ENCODE results near the gene ARFGEF2. TPM values are rescaled to one million over a fixed set of nuclear protein-coding genes. Genes with fewer than 3 reads are reported as not detected.

The ARFGEF2 gene
- total and polyA plus RNA-seq, 10 of the 15 experiments (the other 5 are each of a cell fraction or from before 2014, with no cell fraction given) = 5.2 to 24.1 (median 17.7) TPM

DNA sequence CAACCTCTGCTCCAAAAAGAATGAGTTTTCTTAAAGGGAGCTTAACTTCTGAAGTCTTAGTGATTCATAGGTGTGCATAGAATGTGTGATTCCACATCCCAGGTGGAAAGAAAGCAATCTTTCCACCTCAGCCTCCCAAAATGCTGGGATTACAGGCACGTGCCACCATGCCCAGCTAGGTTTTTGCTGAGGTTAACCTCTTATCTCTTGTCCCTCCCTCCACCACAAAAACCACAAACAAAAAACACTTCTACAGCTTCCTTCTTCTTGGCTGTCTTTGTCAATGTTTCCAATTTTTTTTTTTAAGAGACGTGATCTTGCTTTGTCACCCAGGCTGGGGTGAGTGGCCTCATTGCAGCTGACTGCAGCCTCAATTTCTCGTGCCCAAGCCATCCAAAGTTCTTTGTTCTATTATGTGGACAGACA is 116.5 kb downstream of the ARFGEF2 start:
- intact Hi-C loops (cut with micrococcal nuclease; ENCODE audit: unreplicated experiment) (no loop called here), in situ Hi-C loops (cut with MboI) (no loop called here)
- Histone ChIP-seq H3K4me3 (no peak overlapping the region), H3K79me2 (ENCODE audit: control insufficient read depth, insufficient read depth, low read length) (no peaks in the 10 kb centered on the region), H4K20me1 (ENCODE audit: control insufficient read depth, insufficient read depth) (no peaks in the 10 kb centered on the region), H3K4me2 (ENCODE audit: control insufficient read depth, insufficient read depth) (no peak overlapping the region), H3K36me3 (ENCODE audit: control insufficient read depth in 2 of 2, insufficient read depth in 2 of 2, low read length in 1 of 2) (peaks cover 6 to 7% of the 10 kb centered on the region in 2 experiments), H3K9ac (ENCODE audit: control insufficient read depth, insufficient read depth, low read length) (no peak overlapping the region), H3K9me3 (replicated peaks; ENCODE audit: control insufficient read depth, insufficient read depth, low read length) (no peaks in the 10 kb centered on the region), H3K4me1 (ENCODE audit: control insufficient read depth, insufficient read depth, low read length) (peaks cover 7% of the 10 kb centered on the region), H2AFZ (ENCODE audit: control insufficient read depth, low read depth, low read length) (no peak overlapping the region), H3K27me3 (replicated peaks in 1 of 2; ENCODE audit: control insufficient read depth in 2 of 2, insufficient read depth in 2 of 2, low read length in 1 of 2) (no peaks in the 10 kb centered on the region), H3K27ac (ENCODE audit: control insufficient read depth, insufficient read depth) (no peak overlapping the region)
- DNase-seq (ENCODE audit: low read depth, low spot score) = no peak
- ChIA-PET SMC1A (ENCODE audit: uncharacterized antibody, unreplicated experiment) (interaction anchor here (0.5 to 1.1 kb wide), 3 partner anchors 19 to 367 kb away, joined by 3 to 4 read pairs (median 3); no protein-coding TSS in a partner anchor), POLR2A (interaction anchor here (0.6 to 1.2 kb wide), 4 partner anchors 9 to 1598 kb away, joined by 3 to 6 read pairs (median 4); no protein-coding TSS in a partner anchor), CTCF (interaction anchor here (0.5 to 1.6 kb wide), 6 partner anchors 9 to 683 kb away, joined by 3 to 4 read pairs (median 3); no protein-coding TSS in a partner anchor), RAD21 (ENCODE audit: unreplicated experiment) (interaction anchor here (1.4 kb wide), 1 partner anchor 40 kb away, joined by 3 read pairs; no protein-coding TSS in a partner anchor)
- ATAC-seq = peak; percentile 23
- BruUV-seq (replicated peaks) = no TSS peak
- FAIRE-seq = no peak
- 36% methylated on average over 3 of the region's 3 CpGs for WGBS (ENCODE audit: insufficient coverage, insufficient replicate concordance, low lambda C conversion rate, missing lambda C conversion rate)
- TF ChIP-seq, protein P1, sequence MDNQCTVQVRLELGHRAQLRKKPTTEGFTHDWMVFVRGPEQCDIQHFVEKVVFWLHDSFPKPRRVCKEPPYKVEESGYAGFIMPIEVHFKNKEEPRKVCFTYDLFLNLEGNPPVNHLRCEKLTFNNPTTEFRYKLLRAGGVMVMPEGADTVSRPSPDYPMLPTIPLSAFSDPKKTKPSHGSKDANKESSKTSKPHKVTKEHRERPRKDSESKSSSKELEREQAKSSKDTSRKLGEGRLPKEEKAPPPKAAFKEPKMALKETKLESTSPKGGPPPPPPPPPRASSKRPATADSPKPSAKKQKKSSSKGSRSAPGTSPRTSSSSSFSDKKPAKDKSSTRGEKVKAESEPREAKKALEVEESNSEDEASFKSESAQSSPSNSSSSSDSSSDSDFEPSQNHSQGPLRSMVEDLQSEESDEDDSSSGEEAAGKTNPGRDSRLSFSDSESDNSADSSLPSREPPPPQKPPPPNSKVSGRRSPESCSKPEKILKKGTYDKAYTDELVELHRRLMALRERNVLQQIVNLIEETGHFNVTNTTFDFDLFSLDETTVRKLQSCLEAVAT (IDR thresholded peaks at IDR 0.05) = peak; percentile 47; the same call in 1 of the 2 replicates
- no peak for TF ChIP-seq NBN (IDR thresholded peaks at IDR 0.05)
- TF ChIP-seq, protein P2, sequence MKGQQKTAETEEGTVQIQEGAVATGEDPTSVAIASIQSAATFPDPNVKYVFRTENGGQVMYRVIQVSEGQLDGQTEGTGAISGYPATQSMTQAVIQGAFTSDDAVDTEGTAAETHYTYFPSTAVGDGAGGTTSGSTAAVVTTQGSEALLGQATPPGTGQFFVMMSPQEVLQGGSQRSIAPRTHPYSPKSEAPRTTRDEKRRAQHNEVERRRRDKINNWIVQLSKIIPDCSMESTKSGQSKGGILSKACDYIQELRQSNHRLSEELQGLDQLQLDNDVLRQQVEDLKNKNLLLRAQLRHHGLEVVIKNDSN (IDR thresholded peaks at IDR 0.05; ENCODE audit: borderline replicate concordance, extremely low read length, insufficient read depth, low read depth, low read length) = no peak
- no peak for TF ChIP-seq KDM1A (IDR thresholded peaks at IDR 0.05; ENCODE audit: borderline replicate concordance)
- TF ChIP-seq, protein P3, sequence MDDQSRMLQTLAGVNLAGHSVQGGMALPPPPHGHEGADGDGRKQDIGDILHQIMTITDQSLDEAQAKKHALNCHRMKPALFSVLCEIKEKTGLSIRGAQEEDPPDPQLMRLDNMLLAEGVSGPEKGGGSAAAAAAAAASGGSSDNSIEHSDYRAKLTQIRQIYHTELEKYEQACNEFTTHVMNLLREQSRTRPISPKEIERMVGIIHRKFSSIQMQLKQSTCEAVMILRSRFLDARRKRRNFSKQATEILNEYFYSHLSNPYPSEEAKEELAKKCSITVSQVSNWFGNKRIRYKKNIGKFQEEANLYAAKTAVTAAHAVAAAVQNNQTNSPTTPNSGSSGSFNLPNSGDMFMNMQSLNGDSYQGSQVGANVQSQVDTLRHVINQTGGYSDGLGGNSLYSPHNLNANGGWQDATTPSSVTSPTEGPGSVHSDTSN (IDR thresholded peaks at IDR 0.05; ENCODE audit: insufficient replicate concordance, low read depth, low read length) = no peak
- peak; percentile 70 to 85 for TF ChIP-seq BHLHE40 (IDR thresholded peaks at IDR 0.05; ENCODE audit: borderline replicate concordance in 1 of 2, low read depth in 2 of 2, low read length in 1 of 2)
- TF ChIP-seq, protein P4, sequence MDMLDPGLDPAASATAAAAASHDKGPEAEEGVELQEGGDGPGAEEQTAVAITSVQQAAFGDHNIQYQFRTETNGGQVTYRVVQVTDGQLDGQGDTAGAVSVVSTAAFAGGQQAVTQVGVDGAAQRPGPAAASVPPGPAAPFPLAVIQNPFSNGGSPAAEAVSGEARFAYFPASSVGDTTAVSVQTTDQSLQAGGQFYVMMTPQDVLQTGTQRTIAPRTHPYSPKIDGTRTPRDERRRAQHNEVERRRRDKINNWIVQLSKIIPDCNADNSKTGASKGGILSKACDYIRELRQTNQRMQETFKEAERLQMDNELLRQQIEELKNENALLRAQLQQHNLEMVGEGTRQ (IDR thresholded peaks at IDR 0.05; ENCODE audit: borderline replicate concordance, low read depth, low read length) = no peak
- no peak for TF ChIP-seq CREM (IDR thresholded peaks at IDR 0.05; ENCODE audit: low read depth)
- TF ChIP-seq SRF (IDR thresholded peaks at IDR 0.05; ENCODE audit: low read depth in 2 of 2, low read length in 2 of 2) = no peak
- no peak for TF ChIP-seq JUNB (IDR thresholded peaks at IDR 0.05)
- TF ChIP-seq POLR2A (IDR thresholded peaks at IDR 0.05; ENCODE audit: low read depth, low read length) = no peak
- TF ChIP-seq RUNX3 (IDR thresholded peaks at IDR 0.05; ENCODE audit: low read length) = peak; percentile 81
- TF ChIP-seq IKZF1 (conservative IDR thresholded peaks at IDR 0.05) = 0 out of 2 replicates have a peak, but pooled peaks have one; percentile 24
- no peak for TF ChIP-seq SUPT20H (IDR thresholded peaks at IDR 0.05; ENCODE audit: borderline replicate concordance, control insufficient read depth, low read depth, low read length)
- TF ChIP-seq, protein P5, sequence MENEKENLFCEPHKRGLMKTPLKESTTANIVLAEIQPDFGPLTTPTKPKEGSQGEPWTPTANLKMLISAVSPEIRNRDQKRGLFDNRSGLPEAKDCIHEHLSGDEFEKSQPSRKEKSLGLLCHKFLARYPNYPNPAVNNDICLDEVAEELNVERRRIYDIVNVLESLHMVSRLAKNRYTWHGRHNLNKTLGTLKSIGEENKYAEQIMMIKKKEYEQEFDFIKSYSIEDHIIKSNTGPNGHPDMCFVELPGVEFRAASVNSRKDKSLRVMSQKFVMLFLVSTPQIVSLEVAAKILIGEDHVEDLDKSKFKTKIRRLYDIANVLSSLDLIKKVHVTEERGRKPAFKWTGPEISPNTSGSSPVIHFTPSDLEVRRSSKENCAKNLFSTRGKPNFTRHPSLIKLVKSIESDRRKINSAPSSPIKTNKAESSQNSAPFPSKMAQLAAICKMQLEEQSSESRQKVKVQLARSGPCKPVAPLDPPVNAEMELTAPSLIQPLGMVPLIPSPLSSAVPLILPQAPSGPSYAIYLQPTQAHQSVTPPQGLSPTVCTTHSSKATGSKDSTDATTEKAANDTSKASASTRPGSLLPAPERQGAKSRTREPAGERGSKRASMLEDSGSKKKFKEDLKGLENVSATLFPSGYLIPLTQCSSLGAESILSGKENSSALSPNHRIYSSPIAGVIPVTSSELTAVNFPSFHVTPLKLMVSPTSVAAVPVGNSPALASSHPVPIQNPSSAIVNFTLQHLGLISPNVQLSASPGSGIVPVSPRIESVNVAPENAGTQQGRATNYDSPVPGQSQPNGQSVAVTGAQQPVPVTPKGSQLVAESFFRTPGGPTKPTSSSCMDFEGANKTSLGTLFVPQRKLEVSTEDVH (IDR thresholded peaks at IDR 0.05; ENCODE audit: low read depth, partially characterized antibody) = no peak
- TF ChIP-seq MXI1 (IDR thresholded peaks at IDR 0.05; ENCODE audit: low read depth, low read length) = no peak
- no peak for TF ChIP-seq FOXK2 (IDR thresholded peaks at IDR 0.05)
- no peak for TF ChIP-seq SUZ12 (IDR thresholded peaks at IDR 0.05; ENCODE audit: unreplicated experiment)
